Natural killer cell (primary cell): ENCODE measurements around the gene TMEM117. TPM values are rescaled to one million over a fixed set of nuclear protein-coding genes. Genes with fewer than 3 reads are reported as not detected.
A peak's percentile ranks its signal among the peaks of the same experiment; 100 is the strongest.

Source experiments
- ATAC-seq, 3 donors: fragments of 150-1000 bp in 2 of 3; fragments of 200-7000 bp in 1 of 3; cut with Tn5 transposase; 1 replicate in 1 of 3; 2 replicates in 2 of 3; pipeline ENCODE4 v1.10.0; 2021; ENCODE audit warnings: mild to moderate bottlenecking in 2 of 3, moderate library complexity in 2 of 3
- DNase-seq, 2 donors: peaks; one replicate each; pipeline versions ENCODE4 v3.0.0 to v3.0.0-alpha.2; 2013 to 2021; ENCODE audit warnings: mixed read lengths in 1 of 2
- H3K27ac ChIP-seq: one replicate; pipeline ENCODE4 v1.5.1; 2013; ENCODE audit warnings: mild to moderate bottlenecking, low read length
- H3K27me3 ChIP-seq: one replicate; pipeline ENCODE4 v1.6.1; 2013; ENCODE audit warnings: low read length; ENCODE audit not compliant: control insufficient read depth, insufficient read depth
- H3K36me3 ChIP-seq: one replicate; pipeline ENCODE4 v1.6.1; 2013; ENCODE audit warnings: low read length; ENCODE audit not compliant: control insufficient read depth, insufficient read depth
- H3K4me1 ChIP-seq: one replicate; pipeline ENCODE4 v1.6.1; 2013; ENCODE audit warnings: low read length; ENCODE audit not compliant: control insufficient read depth, insufficient read depth
- H3K4me3 ChIP-seq: one replicate; pipeline ENCODE4 v1.5.1; 2013; ENCODE audit warnings: low read length
- H3K9me3 ChIP-seq: one replicate; pipeline ENCODE4 v1.6.1; 2013; ENCODE audit warnings: low read length; ENCODE audit not compliant: control insufficient read depth, insufficient read depth
- H3K27ac Mint-ChIP-seq, 2 donors: one replicate each; pipeline ENCODE4 v1.8.0; 2022; ENCODE audit warnings: mild to moderate bottlenecking in 2 of 2, mixed read lengths in 2 of 2, moderate library complexity in 1 of 2
- H3K27me3 Mint-ChIP-seq, 2 donors: one replicate each; pipeline ENCODE4 v1.8.0; 2022; ENCODE audit warnings: low read depth in 2 of 2, mixed read lengths in 2 of 2
- H3K36me3 Mint-ChIP-seq: one replicate; pipeline ENCODE4 v1.8.0; 2022; ENCODE audit warnings: mixed read lengths
- H3K4me1 Mint-ChIP-seq, 2 donors: one replicate each; pipeline ENCODE4 v1.8.0; 2022; ENCODE audit warnings: mixed read lengths in 2 of 2
- H3K4me3 Mint-ChIP-seq: one replicate; pipeline ENCODE4 v1.8.0; 2022; ENCODE audit warnings: mild to moderate bottlenecking, moderate library complexity, mixed read lengths
- H3K9me3 Mint-ChIP-seq, 2 donors: one replicate each; pipeline ENCODE4 v1.8.0; 2022; ENCODE audit warnings: mixed read lengths in 2 of 2
- CTCF ChIP-seq: fragments of 200-600 bp; IDR thresholded peaks from one replicate; pipeline ENCODE4 v1.8.0; 2022; ENCODE audit warnings: antibody characterized with exemption
- WGBS: methylation state at CpG from one replicate; pipeline ENCODE4 v1.1.7; 2013; ENCODE audit warnings: missing lambda C conversion rate; ENCODE audit not compliant: insufficient coverage; 5-methylcytosine and 5-hydroxymethylcytosine counted together
- intact Hi-C: fragments of 100-400 bp; cut with micrococcal nuclease; formaldehyde crosslinking; loops from one replicate; pipeline ENCODE4 v1.14.2; 2022
- total RNA-seq, 4 donors: library from RNA; stranded (reverse); fragments of 120-200 nt in 1 of 4; gene quantifications; one replicate each; pipeline versions ENCODE4 v1.2.3 to v1.2.4, GENCODE V29; 2013 to 2022

The TMEM117 gene
- total RNA-seq, 3 donors from 2014 or later (not counting 1 experiment from before 2014, with no cell fraction given): 7.1 to 8.1 (median 7.9) TPM

GRCh38 chr12:44000309-44000952, 164.6 kb downstream of the TMEM117 start:
- WGBS: 92% methylated on average over 5 of the region's 5 CpGs
- Histone ChIP-seq H3K9me3 (no peaks in the 10 kb centered on the region), H3K4me1 (no peaks in the 10 kb centered on the region), H3K36me3 (no peaks in the 10 kb centered on the region), H3K27ac (no peak overlapping the region), H3K27me3 (no peaks in the 10 kb centered on the region), H3K4me3 (no peak overlapping the region)
- Mint-ChIP-seq H3K36me3 (no peaks in the 10 kb centered on the region), H3K4me3 (no peak overlapping the region), H3K27ac (no peak overlapping the region), H3K27me3 (no peaks in the 10 kb centered on the region), H3K4me1 (no peaks in the 10 kb centered on the region), H3K9me3 (no peaks in the 10 kb centered on the region)
- ATAC-seq (peak in 1 of 3 donors; percentile 57), DNase-seq (peak in 1 of 2 donors; percentile 43)
- intact Hi-C loops: no loop called here
- no peak for TF ChIP-seq CTCF

GRCh38 chr12:44002607-44003006, 166.7 kb downstream of the TMEM117 start:
- DNase-seq: no peak
- WGBS: no CpG with 5 or more reads among the region's 2 CpGs
- Mint-ChIP-seq H3K4me1 (no peaks in the 10 kb centered on the region), H3K4me3 (no peak overlapping the region), H3K27ac (no peak overlapping the region), H3K27me3 (no peaks in the 10 kb centered on the region), H3K9me3 (peaks cover 0 to under 1% of the 10 kb centered on the region in 2 donors), H3K36me3 (no peaks in the 10 kb centered on the region)
- H3K36me3 ChIP-seq: no peaks in the 10 kb centered on the region
- H3K4me1 ChIP-seq: no peaks in the 10 kb centered on the region
- TF ChIP-seq CTCF: no peak
- H3K4me3 ChIP-seq: no peak overlapping the region
- H3K27ac ChIP-seq: no peak overlapping the region
- no peaks in the 10 kb centered on the region for H3K9me3 ChIP-seq
- intact Hi-C loops: no loop called here
- no peaks in the 10 kb centered on the region for H3K27me3 ChIP-seq
- ATAC-seq: no peak

- peaks cover 0 to 7% of the 10 kb centered on the region in 2 donors for H3K9me3 Mint-ChIP-seq
- peaks cover 5% of the 10 kb centered on the region for H3K36me3 Mint-ChIP-seq
- no peak overlapping the region for H3K27ac Mint-ChIP-seq
- TF ChIP-seq CTCF: no peak
- no peaks in the 10 kb centered on the region for H3K27me3 Mint-ChIP-seq
- ATAC-seq (no peak), DNase-seq (no peak)
- H3K4me3 ChIP-seq: no peak overlapping the region
- H3K4me3 Mint-ChIP-seq: no peak overlapping the region
- intact Hi-C loops: no loop called here
- no peaks in the 10 kb centered on the region for H3K9me3 ChIP-seq
- H3K27me3 ChIP-seq: no peaks in the 10 kb centered on the region
- no peak overlapping the region for H3K27ac ChIP-seq
- H3K36me3 ChIP-seq: no peaks in the 10 kb centered on the region
- no peaks in the 10 kb centered on the region for H3K4me1 Mint-ChIP-seq
- no peaks in the 10 kb centered on the region for H3K4me1 ChIP-seq
These were observed 167.8 kb downstream of the TMEM117 start for GRCh38 chr12:44003721-44004120.
